ENCODE results near the gene ANKRD23.

The ANKRD23 gene

GRCh38 chr2:96839875-96840850 is 3.7 kb downstream of the ANKRD23 start:
- DNase-seq (ENCODE audit: low read depth in 4 of 4, low spot score in 1 of 4) = no peak

GRCh38 chr2:96839293-96839874 is 4.4 kb downstream of the ANKRD23 start:
- DNase-seq (ENCODE audit: low read depth in 4 of 4, low spot score in 1 of 4) = peak in 3 of 4 experiments; percentile 47 to 80 (median 65)

- no peak for DNase-seq (ENCODE audit: low read depth in 4 of 4, low spot score in 1 of 4)
These were observed 5.2 kb downstream of the ANKRD23 start for GRCh38 chr2:96838345-96839292.

DNA sequence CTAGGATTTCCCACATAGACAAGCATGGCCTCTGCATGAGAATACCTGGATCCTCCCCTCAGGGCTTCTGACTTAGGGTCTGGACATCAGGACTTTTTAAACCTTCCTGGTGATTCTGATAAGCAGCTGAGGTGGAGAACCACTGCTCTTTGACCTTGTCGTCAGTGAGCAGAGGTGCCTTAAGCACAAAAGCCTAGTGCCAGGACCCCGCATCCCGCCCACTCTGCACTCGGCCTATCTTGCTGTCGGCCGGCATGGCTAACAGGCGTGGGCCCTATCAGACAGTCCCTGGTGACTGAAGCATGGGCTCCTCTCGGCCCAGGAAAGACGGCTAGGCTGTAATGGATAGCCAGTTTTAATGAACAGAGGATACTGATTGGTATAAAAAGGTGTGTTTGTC is 6.2 kb downstream of the ANKRD23 start:
- no peak for DNase-seq (ENCODE audit: low read depth in 4 of 4, low spot score in 1 of 4)

DNA sequence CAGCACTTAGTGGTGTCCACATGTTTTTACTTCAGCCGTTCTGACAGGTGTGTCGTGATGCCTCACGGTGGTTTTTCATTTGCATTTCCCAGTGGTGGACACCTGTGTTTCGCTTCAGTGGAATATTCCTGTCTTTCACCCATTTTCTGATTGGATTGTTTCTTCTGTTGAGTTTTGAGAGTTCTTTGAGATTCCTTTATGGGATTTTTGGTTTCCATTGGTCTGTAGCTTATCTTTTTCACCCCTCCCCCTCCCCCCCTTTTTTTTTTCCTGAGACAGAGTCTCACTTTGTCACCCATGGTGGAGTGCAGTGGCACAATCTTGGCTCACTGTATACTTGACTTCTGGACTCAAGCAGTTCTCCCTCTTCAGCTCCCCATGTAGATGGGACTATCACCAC is 8.0 kb downstream of the ANKRD23 start:
- DNase-seq (ENCODE audit: low read depth in 4 of 4, low spot score in 1 of 4) = no peak

DNA sequence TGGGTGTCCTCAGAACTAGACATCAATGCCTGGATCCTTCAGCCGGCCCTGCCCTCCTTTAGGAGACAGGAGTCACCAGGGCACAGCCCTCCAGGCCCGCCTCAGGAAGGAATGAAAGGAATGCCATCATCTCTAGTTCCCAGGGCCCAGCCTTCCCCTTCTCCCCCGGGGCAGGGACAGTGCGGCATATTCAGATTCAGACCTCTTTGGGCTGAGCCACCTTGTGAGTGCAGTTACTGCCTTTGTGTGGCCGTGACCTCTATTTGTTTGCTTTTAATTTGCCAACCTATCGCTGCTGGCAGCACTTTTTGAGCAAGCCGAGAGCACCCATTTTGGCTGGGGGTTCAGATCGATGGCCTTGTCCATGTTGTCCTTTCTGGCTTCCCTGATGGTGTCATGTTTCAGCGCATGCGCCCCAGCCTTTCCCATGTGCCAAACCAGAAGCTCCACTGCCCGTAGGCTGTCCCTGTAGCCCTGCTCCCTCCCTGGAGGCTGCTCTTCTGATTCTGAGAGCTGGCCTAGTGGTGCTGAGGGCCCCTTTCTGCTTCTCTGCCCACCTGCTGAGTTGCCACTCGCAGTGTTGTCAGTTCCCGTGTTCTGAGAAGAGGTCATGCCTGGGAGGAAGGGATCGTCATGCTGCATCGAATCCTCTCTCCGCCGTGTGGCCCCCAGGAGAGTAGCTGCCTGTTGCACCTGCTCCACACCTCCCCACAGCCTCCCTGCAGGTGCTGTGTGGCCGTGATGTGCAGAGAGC is 10.9 kb downstream of the ANKRD23 start:
- DNase-seq (ENCODE audit: low read depth in 4 of 4, low spot score in 1 of 4) = no peak

GRCh38 chr2:96832408-96832753 is 11.4 kb downstream of the ANKRD23 start:
- DNase-seq (ENCODE audit: low read depth in 4 of 4, low spot score in 1 of 4) = no peak

DNA sequence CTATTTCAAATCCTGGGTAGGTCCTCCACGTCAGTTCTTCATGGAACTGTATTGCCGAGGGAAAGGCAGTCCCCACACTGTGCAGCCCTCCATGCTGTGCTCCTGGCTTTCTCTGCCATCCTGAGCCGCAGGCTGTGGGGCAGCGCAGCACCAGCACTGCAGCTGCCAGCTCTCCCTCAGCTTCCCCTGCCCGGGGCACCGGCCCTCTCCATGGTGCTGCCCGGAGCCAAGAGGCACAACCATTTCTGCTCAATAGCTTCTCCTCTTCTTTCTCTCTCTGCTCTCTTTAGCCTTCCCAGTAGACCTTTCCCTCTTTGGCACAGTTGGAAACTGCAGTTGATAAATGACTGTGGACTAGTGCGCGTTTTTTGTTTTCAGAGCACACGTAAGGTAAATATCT is 12.1 kb downstream of the ANKRD23 start:
- no peak for DNase-seq (ENCODE audit: low read depth in 4 of 4, low spot score in 1 of 4)

- DNase-seq (ENCODE audit: low read depth in 4 of 4, low spot score in 1 of 4) = no peak
These were observed 13.7 kb downstream of the ANKRD23 start for GRCh38 chr2:96830044-96830562.

- DNase-seq (ENCODE audit: low read depth in 4 of 4, low spot score in 1 of 4) = no peak
These were observed 14.9 kb downstream of the ANKRD23 start for GRCh38 chr2:96828874-96829273.

DNA sequence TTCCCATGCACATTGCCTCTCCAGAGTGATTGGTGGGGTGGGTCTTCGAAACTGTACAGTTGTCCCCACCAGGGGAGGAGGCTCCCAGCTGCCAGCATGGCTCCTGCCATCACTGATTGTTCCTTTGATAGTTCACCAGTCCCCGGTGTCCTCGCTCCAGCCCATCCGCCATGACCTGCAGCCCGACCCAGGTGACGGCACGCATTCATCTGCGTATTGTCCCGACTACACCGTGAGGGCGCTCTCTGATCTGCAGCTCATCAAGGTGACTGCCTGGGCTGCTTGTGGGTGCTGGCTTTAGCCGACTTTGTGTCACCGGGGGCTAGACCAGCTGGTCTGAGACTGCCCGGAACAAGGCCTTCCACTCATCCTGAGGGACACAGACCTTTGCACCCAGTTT is 15.4 kb downstream of the ANKRD23 start:
- no peak for DNase-seq (ENCODE audit: low read depth in 4 of 4, low spot score in 1 of 4)

- no peak for DNase-seq (ENCODE audit: low read depth in 4 of 4, low spot score in 1 of 4)
These were observed 17.1 kb downstream of the ANKRD23 start for GRCh38 chr2:96826546-96827278.

GRCh38 chr2:96825057-96825456 is 18.8 kb downstream of the ANKRD23 start:
- no peak for DNase-seq (ENCODE audit: low read depth in 4 of 4, low spot score in 1 of 4)

DNA sequence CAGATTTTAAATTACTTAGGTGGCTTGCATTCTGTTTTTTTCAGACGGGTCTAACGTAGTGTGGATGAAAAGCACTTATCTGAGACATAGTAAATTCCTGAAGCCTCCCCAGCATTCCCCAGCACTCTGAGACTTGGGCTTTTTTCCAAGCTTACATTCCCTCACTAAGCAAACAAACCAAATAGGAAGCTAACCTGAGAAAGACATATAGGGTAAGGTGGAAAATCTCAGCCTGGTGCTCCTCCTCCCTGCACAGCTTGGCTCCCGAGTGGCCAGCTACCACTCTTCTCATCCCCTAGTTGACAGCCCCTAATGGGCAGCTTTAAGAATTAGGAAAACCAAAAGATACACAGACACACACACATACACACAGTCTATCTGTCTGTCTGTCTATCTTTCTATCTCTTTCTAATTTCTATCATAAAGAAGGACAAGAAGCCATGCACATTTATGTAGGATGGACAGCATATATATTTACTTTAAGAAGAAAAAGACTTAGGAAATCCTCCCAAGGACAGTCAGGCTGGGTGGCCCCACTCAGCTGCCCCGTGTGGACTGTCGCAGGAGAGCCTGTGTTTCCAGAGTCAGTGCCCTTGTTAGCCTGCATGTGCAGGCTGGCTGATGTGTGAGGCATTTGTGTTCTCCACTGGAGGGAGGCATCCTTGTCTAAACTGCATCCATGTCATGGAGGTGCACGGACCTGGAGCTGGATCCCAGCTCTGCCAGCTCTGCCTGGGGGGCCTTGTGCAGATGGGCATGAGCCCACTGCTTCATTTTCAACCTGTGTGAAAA is 19.5 kb downstream of the ANKRD23 start:
- DNase-seq (ENCODE audit: low read depth in 4 of 4, low spot score in 1 of 4) = no peak

DNA sequence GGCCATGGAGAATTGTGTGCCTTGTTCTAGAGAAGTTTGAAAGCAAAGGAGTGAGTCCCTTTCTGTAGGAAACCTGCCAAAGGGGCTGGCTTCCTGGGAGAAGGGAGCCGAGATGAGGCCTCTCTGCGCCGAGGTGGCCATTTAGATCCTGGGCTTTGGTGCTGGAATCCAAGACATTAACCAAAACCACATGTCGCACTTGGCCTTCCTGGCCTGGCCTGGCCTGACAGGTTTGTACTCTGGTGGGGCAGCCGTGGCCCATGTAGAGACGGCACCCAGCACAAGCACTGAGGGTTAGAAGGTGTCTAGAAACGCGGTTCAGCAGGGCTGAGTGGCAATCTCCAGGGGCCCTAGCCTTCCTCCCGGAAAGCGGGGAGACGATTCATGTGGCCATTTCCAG is 20.6 kb downstream of the ANKRD23 start:
- no peak for DNase-seq (ENCODE audit: low read depth in 4 of 4, low spot score in 1 of 4)

GRCh38 chr2:96822786-96823185 is 21.0 kb downstream of the ANKRD23 start:
- DNase-seq (ENCODE audit: low read depth in 4 of 4, low spot score in 1 of 4) = no peak

- no peak for DNase-seq (ENCODE audit: low read depth in 4 of 4, low spot score in 1 of 4)
These were observed 22.6 kb downstream of the ANKRD23 start for GRCh38 chr2:96821113-96821675.

- no peak for DNase-seq (ENCODE audit: low read depth in 4 of 4, low spot score in 1 of 4)
These were observed 23.8 kb downstream of the ANKRD23 start for GRCh38 chr2:96819876-96820511.
